ENCODE data around the gene GRIA1.

The GRIA1 gene

DNA sequence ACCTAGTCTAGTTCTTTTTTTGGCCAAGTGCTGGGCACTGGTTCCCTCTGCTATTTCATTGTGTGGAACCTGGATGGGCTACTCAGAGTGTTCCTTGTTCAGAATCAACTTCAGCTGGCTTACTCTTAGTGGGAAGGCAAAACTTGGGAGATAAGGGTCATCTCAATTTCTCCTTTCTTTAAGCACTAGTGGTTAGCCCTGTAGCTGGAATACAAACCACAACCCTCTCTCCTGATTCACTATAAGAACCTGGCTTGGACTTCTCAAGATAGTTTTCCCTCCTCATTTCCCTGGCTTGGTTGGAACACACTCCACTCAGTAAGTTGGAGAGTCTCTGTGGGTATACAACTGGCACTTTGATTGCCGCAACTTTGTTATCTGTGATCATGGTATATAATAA is 35.1 kb downstream of the GRIA1 start:
- TF ChIP-seq SUZ12 (IDR thresholded peaks at IDR 0.05) (no peak), FOXK2 (IDR thresholded peaks at IDR 0.05) (no peak), CTBP1 (IDR thresholded peaks at IDR 0.05; ENCODE audit: borderline replicate concordance) (no peak), L3MBTL2 (conservative IDR thresholded peaks at IDR 0.05) (no peak), TARDBP (IDR thresholded peaks at IDR 0.05) (no peak)
- TF ChIP-seq, protein P1, sequence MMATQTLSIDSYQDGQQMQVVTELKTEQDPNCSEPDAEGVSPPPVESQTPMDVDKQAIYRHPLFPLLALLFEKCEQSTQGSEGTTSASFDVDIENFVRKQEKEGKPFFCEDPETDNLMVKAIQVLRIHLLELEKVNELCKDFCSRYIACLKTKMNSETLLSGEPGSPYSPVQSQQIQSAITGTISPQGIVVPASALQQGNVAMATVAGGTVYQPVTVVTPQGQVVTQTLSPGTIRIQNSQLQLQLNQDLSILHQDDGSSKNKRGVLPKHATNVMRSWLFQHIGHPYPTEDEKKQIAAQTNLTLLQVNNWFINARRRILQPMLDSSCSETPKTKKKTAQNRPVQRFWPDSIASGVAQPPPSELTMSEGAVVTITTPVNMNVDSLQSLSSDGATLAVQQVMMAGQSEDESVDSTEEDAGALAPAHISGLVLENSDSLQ (IDR thresholded peaks at IDR 0.05) = no peak
- CTCF ChIA-PET = no interaction called here
- DNase-seq (ENCODE audit: extremely low spot score) = no peak
- POLR2A ChIA-PET = no interaction called here

DNA sequence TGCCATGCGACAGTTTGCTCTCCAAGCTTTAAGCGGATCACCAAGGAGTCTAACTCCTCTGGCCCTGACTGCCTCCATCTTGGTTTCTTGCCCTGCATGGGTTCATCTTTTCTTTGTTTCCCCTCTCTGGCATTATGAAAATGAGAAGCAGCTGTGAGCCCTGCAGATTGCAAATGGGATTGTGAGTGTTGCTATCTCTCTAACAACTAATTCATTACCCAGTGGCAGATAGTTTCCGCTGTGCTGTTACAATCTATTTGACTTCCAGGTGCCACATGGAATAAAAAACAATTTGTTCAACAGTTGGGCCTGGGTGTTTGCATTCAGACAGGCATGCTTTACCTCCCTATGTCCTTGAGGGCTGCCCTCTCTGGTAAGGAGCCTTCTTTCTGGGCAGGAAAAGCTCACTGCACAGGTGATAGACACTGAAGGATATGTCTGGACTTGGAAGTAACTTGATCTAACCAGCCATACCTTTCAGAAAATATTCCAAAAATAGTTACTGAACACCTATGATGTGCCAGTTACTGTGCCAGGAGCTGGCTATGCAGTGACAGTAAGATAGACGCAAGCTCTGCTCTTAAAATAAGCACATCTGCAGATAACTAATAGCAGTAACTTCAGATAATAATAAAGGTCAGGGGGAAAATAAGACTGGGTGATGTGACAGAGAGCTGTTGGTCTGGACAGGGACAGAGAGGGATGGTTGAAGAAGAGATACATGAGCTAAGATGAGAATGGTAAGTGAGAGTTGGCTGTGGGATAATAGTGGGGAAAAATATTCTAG is 40.1 kb downstream of the GRIA1 start:
- TF ChIP-seq BHLHE40 (IDR thresholded peaks at IDR 0.05; ENCODE audit: borderline replicate concordance) (no peak), TARDBP (IDR thresholded peaks at IDR 0.05) (no peak)
- ChIA-PET CTCF (no interaction called here), POLR2A (no interaction called here)

DNA sequence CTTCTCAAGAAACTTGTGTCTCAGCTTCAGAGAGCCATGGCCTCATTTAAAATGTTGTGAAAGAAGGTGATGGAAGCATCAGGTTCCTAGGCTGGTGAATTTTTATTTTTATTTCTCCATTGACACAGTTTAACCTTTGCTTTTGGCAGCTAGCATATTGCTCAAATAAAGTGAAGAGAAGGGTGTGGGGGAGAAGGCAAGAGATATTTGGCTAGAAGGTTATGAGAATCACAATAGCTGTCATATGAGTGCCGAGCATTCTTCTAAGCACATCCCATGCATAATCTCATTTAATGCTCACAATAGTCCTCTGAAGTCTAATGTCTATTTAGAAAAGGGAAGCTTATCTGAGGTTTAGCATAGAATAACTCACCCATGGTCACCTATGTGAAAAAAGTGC is 43.1 kb downstream of the GRIA1 start:
- TF ChIP-seq ZNF384 (IDR thresholded peaks at IDR 0.05) (no peak), SP1 (IDR thresholded peaks at IDR 0.05) (no peak), TARDBP (IDR thresholded peaks at IDR 0.05) (no peak), NFRKB (IDR thresholded peaks at IDR 0.05) (no peak), ARNT (IDR thresholded peaks at IDR 0.05) (no peak), FOXK2 (IDR thresholded peaks at IDR 0.05) (no peak), HDGF (IDR thresholded peaks at IDR 0.05; ENCODE audit: borderline replicate concordance) (no peak), CTBP1 (IDR thresholded peaks at IDR 0.05; ENCODE audit: borderline replicate concordance) (no peak), ELF4 (IDR thresholded peaks at IDR 0.05) (no peak), LEF1 (IDR thresholded peaks at IDR 0.05; ENCODE audit: borderline replicate concordance) (no peak), SUZ12 (IDR thresholded peaks at IDR 0.05) (no peak), FOXA1 (IDR thresholded peaks at IDR 0.05) (no peak), FOXM1 (IDR thresholded peaks at IDR 0.05; ENCODE audit: borderline replicate concordance) (no peak), BHLHE40 (IDR thresholded peaks at IDR 0.05; ENCODE audit: borderline replicate concordance) (no peak), L3MBTL2 (conservative IDR thresholded peaks at IDR 0.05) (no peak)
- TF ChIP-seq, protein P1 (IDR thresholded peaks at IDR 0.05) = no peak
- ChIA-PET CTCF (no interaction called here), POLR2A (no interaction called here)
- DNase-seq (ENCODE audit: extremely low spot score) = no peak

More for the DNA sequence above, 40.1 kb downstream of the GRIA1 start:
- DNase-seq (ENCODE audit: extremely low spot score) = no peak

DNA sequence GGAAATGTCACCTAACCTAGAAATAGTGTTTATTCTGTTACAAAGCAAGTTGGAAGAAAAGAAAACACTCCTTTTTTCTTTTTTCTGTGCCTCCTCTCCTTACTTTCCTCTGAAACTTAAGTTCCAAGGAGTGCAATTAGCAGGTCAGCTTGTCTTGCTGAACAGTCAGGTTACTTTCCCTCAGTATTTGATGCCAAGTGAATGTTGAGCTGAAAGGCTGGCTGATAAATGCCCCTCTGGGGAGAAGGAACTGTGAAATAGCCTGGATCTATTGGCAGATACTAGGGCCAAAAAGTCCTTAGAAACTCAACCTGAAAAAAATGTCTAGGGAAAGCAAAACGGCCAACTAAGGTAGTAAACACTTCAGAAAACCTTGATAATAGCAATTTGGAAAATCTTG is 43.6 kb downstream of the GRIA1 start:
- TF ChIP-seq L3MBTL2 (conservative IDR thresholded peaks at IDR 0.05) (no peak), ELF4 (IDR thresholded peaks at IDR 0.05) (no peak), ARNT (IDR thresholded peaks at IDR 0.05) (no peak), HDGF (IDR thresholded peaks at IDR 0.05; ENCODE audit: borderline replicate concordance) (no peak), FOXM1 (IDR thresholded peaks at IDR 0.05; ENCODE audit: borderline replicate concordance) (no peak), SP1 (IDR thresholded peaks at IDR 0.05) (no peak), CTBP1 (IDR thresholded peaks at IDR 0.05; ENCODE audit: borderline replicate concordance) (no peak), NFRKB (IDR thresholded peaks at IDR 0.05) (no peak)
- CTCF ChIA-PET = no interaction called here
- POLR2A ChIA-PET = no interaction called here
- no peak for DNase-seq (ENCODE audit: extremely low spot score)

DNA sequence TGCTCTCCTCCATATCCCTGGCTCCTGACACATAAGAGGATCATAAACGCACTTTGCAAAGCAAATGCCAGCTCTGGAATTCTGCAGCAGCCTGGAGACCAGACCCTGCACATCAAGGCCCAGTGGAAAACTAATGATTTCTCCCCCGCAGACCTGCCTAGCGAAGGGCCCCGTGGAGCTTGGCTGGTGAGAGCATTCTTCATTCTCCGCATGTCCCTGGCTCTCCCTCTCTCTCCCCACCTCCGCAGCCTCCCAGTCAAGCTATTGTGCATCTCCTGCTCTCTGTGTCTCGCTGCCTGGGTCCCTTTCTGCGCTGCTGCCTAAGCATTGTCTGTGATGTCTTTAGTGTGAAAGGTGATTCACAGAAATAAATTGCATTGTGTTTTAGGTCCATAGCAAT is 46.7 kb downstream of the GRIA1 start:
- DNase-seq (ENCODE audit: extremely low spot score) = no peak
- POLR2A ChIA-PET = no interaction called here
- no peak for TF ChIP-seq FOXA1 (IDR thresholded peaks at IDR 0.05)
- TF ChIP-seq NFRKB (IDR thresholded peaks at IDR 0.05) = no peak
- TF ChIP-seq BHLHE40 (IDR thresholded peaks at IDR 0.05; ENCODE audit: borderline replicate concordance) = no peak
- no peak for TF ChIP-seq TARDBP (IDR thresholded peaks at IDR 0.05)
- no peak for TF ChIP-seq FOXK2 (IDR thresholded peaks at IDR 0.05)
- no peak for TF ChIP-seq HDGF (IDR thresholded peaks at IDR 0.05; ENCODE audit: borderline replicate concordance)
- TF ChIP-seq ELF4 (IDR thresholded peaks at IDR 0.05) = no peak
- TF ChIP-seq CTBP1 (IDR thresholded peaks at IDR 0.05; ENCODE audit: borderline replicate concordance) = no peak
- CTCF ChIA-PET = no interaction called here

DNA sequence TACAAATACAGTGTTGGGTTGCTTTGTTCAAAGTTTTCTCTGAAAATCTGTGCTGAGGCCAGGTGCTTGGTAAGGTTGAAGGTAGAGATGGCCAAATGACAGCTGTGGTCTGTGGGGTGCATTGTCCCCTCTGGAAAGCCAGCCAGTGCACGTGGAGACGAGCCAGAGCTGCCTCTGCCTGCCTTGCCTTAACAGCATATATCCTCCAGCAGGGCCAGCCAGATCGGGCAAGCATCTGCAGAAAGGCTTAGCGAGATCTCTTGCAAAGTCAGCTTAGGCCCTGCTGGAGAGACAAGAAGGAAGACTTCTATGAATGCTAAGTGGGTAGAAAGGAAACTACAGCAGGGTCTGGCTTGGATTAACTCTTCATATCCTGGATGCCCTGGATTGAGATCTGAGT is 49.5 kb downstream of the GRIA1 start:
- ChIA-PET CTCF (no interaction called here), POLR2A (no interaction called here)
- no peak for DNase-seq (ENCODE audit: extremely low spot score)
- TF ChIP-seq FOXK2 (IDR thresholded peaks at IDR 0.05) (no peak), ELF4 (IDR thresholded peaks at IDR 0.05) (no peak), ZNF384 (IDR thresholded peaks at IDR 0.05) (no peak), CTBP1 (IDR thresholded peaks at IDR 0.05; ENCODE audit: borderline replicate concordance) (no peak), NFRKB (IDR thresholded peaks at IDR 0.05) (no peak), TARDBP (IDR thresholded peaks at IDR 0.05) (no peak), L3MBTL2 (conservative IDR thresholded peaks at IDR 0.05) (no peak), SP1 (IDR thresholded peaks at IDR 0.05) (no peak), HDGF (IDR thresholded peaks at IDR 0.05; ENCODE audit: borderline replicate concordance) (no peak), SUZ12 (IDR thresholded peaks at IDR 0.05) (no peak), BHLHE40 (IDR thresholded peaks at IDR 0.05; ENCODE audit: borderline replicate concordance) (no peak), FOXM1 (IDR thresholded peaks at IDR 0.05; ENCODE audit: borderline replicate concordance) (no peak)
- TF ChIP-seq, protein P1 (IDR thresholded peaks at IDR 0.05) = no peak

DNA sequence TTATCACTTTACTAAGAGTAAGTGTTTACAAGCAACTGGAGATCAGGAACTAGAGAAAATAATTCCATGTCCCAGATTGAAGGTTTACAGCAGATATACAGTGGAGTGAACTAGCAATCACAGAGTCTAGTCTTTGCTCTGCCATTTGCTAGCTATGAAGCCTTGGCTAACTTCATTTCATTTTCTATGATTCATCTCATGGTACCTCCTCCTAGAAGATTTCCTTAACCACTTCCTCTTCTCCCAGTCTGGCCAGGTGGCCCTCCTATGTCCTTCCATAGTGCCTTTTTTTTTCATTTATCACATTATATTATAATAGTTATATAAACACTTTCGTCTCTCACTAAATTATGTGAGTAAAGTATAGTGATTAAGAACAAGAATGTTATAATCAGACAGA is 52.1 kb downstream of the GRIA1 start:
- POLR2A ChIA-PET = no interaction called here
- CTCF ChIA-PET = no interaction called here
- DNase-seq (ENCODE audit: extremely low spot score) = no peak
- TF ChIP-seq LEF1 (IDR thresholded peaks at IDR 0.05; ENCODE audit: borderline replicate concordance) = no peak
- no peak for TF ChIP-seq L3MBTL2 (conservative IDR thresholded peaks at IDR 0.05)
- no peak for TF ChIP-seq NFRKB (IDR thresholded peaks at IDR 0.05)
- no peak for TF ChIP-seq CTBP1 (IDR thresholded peaks at IDR 0.05; ENCODE audit: borderline replicate concordance)
- TF ChIP-seq ZNF384 (IDR thresholded peaks at IDR 0.05) = no peak
- no peak for TF ChIP-seq ELF4 (IDR thresholded peaks at IDR 0.05)
- no peak for TF ChIP-seq SUZ12 (IDR thresholded peaks at IDR 0.05)
- TF ChIP-seq FOXA1 (IDR thresholded peaks at IDR 0.05) = no peak
- no peak for TF ChIP-seq SP1 (IDR thresholded peaks at IDR 0.05)
- TF ChIP-seq, protein P1 (IDR thresholded peaks at IDR 0.05) = no peak
- no peak for TF ChIP-seq FOXM1 (IDR thresholded peaks at IDR 0.05; ENCODE audit: borderline replicate concordance)
- TF ChIP-seq HDGF (IDR thresholded peaks at IDR 0.05; ENCODE audit: borderline replicate concordance) = no peak
- TF ChIP-seq BHLHE40 (IDR thresholded peaks at IDR 0.05; ENCODE audit: borderline replicate concordance) = no peak
- TF ChIP-seq TARDBP (IDR thresholded peaks at IDR 0.05) = no peak
- no peak for TF ChIP-seq ARNT (IDR thresholded peaks at IDR 0.05)
- no peak for TF ChIP-seq FOXK2 (IDR thresholded peaks at IDR 0.05)

Measured in HEK293T (cell line).